Astrocyte (in vitro differentiated cells and primary cell): ENCODE data around the gene SPATA1.

Source experiments
- CTCF ChIP-seq: IDR thresholded peaks from 2 replicates; pipeline ENCODE4 v1.5.1; 2011; ENCODE audit warnings: low read depth, mild to moderate bottlenecking, inconsistent platforms, low read length, moderate library complexity; ENCODE audit not compliant: insufficient read depth
- EZH2 ChIP-seq: IDR thresholded peaks from 2 replicates; pipeline ENCODE4 v1.6.1; 2012; ENCODE audit warnings: mild to moderate bottlenecking, low read length, inconsistent platforms; ENCODE audit not compliant: insufficient read depth

- TF ChIP-seq EZH2: no peak
- TF ChIP-seq CTCF: no peak
Observed at GRCh38 chr1:84508510-84508909, 2.3 kb downstream of the SPATA1 start.
